Measurements from ENCODE around the gene BET1L.
A peak's percentile ranks its signal among the peaks of the same experiment; 100 is the strongest.

GRCh38 chr11:215581-216037 is 8.4 kb upstream of the BET1L start:
- TF ChIP-seq POLR2AphosphoS5 (IDR thresholded peaks at IDR 0.05; ENCODE audit: low read depth, low read length), result 0 out of 2 replicates have a peak, but pooled peaks have one; percentile 33
- TF ChIP-seq SIN3A (IDR thresholded peaks at IDR 0.05; ENCODE audit: borderline replicate concordance, insufficient read depth, low read length), result no peak
- no peak for TF ChIP-seq FOXP2 (optimal IDR thresholded peaks at IDR 0.05; ENCODE audit: borderline replicate concordance, extremely low read depth, extremely low read length, insufficient read depth)
- TF ChIP-seq REST (IDR thresholded peaks at IDR 0.05; ENCODE audit: insufficient read depth in 1 of 2, low read depth in 2 of 2, low read length in 2 of 2), result no peak
- no peak for TF ChIP-seq TAF1 (IDR thresholded peaks at IDR 0.05; ENCODE audit: borderline replicate concordance, insufficient read depth, low read length)

Measured in PFSK-1 (cell line).